GM23338 (cell line): Measurements from ENCODE around the gene TSC22D2. TPM values are rescaled to one million over a fixed set of nuclear protein-coding genes. Genes with fewer than 3 reads are reported as not detected.

ENCODE experiments used
- ATAC-seq: fragments of 200-7000 bp; cut with Tn5 transposase; 3 replicates; pipeline ENCODE4 v1.9.1; 2020
- DNase-seq: peaks from one replicate; pipeline ENCODE4 v3.0.0-alpha.2; 2015; ENCODE audit warnings: low spot score
- H2AFZ ChIP-seq: fragments of 200-600 bp; sonication (generic); 2 replicates; pipeline ENCODE4 v1.8.0; 2016; ENCODE audit warnings: antibody characterized with exemption, mild to moderate bottlenecking, moderate library complexity
- H3F3A ChIP-seq: fragments of 200-600 bp; sonication (generic); replicated peaks from 2 replicates; pipeline ENCODE4 v1.8.0; 2017; ENCODE audit warnings: antibody characterized with exemption, mixed run types, low read depth
- H3K27ac ChIP-seq: fragments of 200-600 bp; sonication (generic); 2 replicates; pipeline ENCODE4 v1.6.1; 2016; ENCODE audit warnings: low read depth
- H3K27me3 ChIP-seq: fragments of 200-600 bp; sonication (generic); 2 replicates; pipeline ENCODE4 v1.8.0; 2016; ENCODE audit warnings: mild to moderate bottlenecking, mixed run types, moderate library complexity; ENCODE audit not compliant: insufficient read depth
- H3K36me3 ChIP-seq: fragments of 200-600 bp; sonication (generic); 2 replicates; pipeline ENCODE4 v1.8.0; 2016; ENCODE audit warnings: mild to moderate bottlenecking; ENCODE audit not compliant: insufficient read depth
- H3K4me1 ChIP-seq: fragments of 200-600 bp; sonication (generic); 2 replicates; pipeline ENCODE4 v1.8.0; 2016; ENCODE audit warnings: mild to moderate bottlenecking, moderate library complexity; ENCODE audit not compliant: insufficient read depth
- H3K4me2 ChIP-seq: fragments of 200-600 bp; sonication (generic); 2 replicates; pipeline ENCODE4 v1.7.1; 2017; ENCODE audit warnings: mixed run types
- H3K4me3 ChIP-seq: fragments of 200-600 bp; sonication (generic); 2 replicates; pipeline ENCODE4 v1.6.1; 2016; ENCODE audit warnings: mixed run types
- H3K79me2 ChIP-seq: fragments of 200-600 bp; sonication (generic); replicated peaks from 2 replicates; pipeline ENCODE4 v1.8.0; 2017; ENCODE audit warnings: mild to moderate bottlenecking; ENCODE audit not compliant: insufficient read depth
- H3K9me2 ChIP-seq: fragments of 200-600 bp; sonication (generic); 2 replicates; pipeline ENCODE4 v1.8.0; 2017; ENCODE audit not compliant: insufficient read depth
- H4K20me1 ChIP-seq: fragments of 200-600 bp; sonication (generic); replicated peaks from 2 replicates; pipeline ENCODE4 v1.8.0; 2017; ENCODE audit warnings: mild to moderate bottlenecking; ENCODE audit not compliant: insufficient read depth
- H3K27ac Mint-ChIP-seq: 2 replicates; pipeline ENCODE4 v1.8.0; 2020; ENCODE audit warnings: inconsistent platforms, mild to moderate bottlenecking, moderate library complexity, mixed read lengths
- H3K27me3 Mint-ChIP-seq: 3 replicates; pipeline ENCODE4 v1.8.0; 2022; ENCODE audit warnings: low read depth, mild to moderate bottlenecking, moderate library complexity, mixed read lengths, inconsistent platforms; ENCODE audit not compliant: insufficient read depth, poor library complexity
- H3K36me3 Mint-ChIP-seq: 3 replicates; pipeline ENCODE4 v1.8.0; 2021; ENCODE audit warnings: low read depth, mild to moderate bottlenecking, inconsistent platforms, moderate library complexity, mixed read lengths
- H3K4me1 Mint-ChIP-seq: 3 replicates; pipeline ENCODE4 v1.8.0; 2020; ENCODE audit warnings: mild to moderate bottlenecking, inconsistent platforms, mixed read lengths
- H3K4me3 Mint-ChIP-seq: 3 replicates; pipeline ENCODE4 v1.8.0; 2021; ENCODE audit warnings: moderate library complexity, mild to moderate bottlenecking, inconsistent platforms, mixed read lengths
- H3K9me3 Mint-ChIP-seq: 3 replicates; pipeline ENCODE4 v1.8.0; 2020; ENCODE audit warnings: moderate library complexity, mild to moderate bottlenecking, inconsistent platforms, mixed read lengths
- CREB1 ChIP-seq: fragments of 250-450 bp; sonication (Bioruptor Pico); IDR thresholded peaks from 2 replicates; pipeline ENCODE4 v1.5.0; 2020; ENCODE audit warnings: low read depth, mild to moderate bottlenecking, moderate library complexity
- EZH2 ChIP-seq: fragments of 200-600 bp; sonication (generic); IDR thresholded peaks from one replicate; pipeline ENCODE4 v1.8.0; 2017; ENCODE audit warnings: antibody characterized with exemption, mild to moderate bottlenecking, low read depth; ENCODE audit not compliant: unreplicated experiment
- EZH2phosphoT487 ChIP-seq: fragments of 200-600 bp; sonication (generic); IDR thresholded peaks from one replicate; pipeline ENCODE4 v1.8.1; 2018; ENCODE audit warnings: antibody characterized with exemption; ENCODE audit not compliant: unreplicated experiment
- JUNB ChIP-seq: IDR thresholded peaks from one replicate; pipeline ENCODE4 v1.6.1; 2016; ENCODE audit warnings: antibody characterized with exemption; ENCODE audit not compliant: unreplicated experiment
- NANOG ChIP-seq: IDR thresholded peaks from 2 replicates; pipeline ENCODE4 v1.6.1; 2016; ENCODE audit warnings: antibody characterized with exemption, borderline replicate concordance
- POLR2AphosphoS5 ChIP-seq: IDR thresholded peaks from 2 replicates; pipeline ENCODE4 v1.6.1; 2016; ENCODE audit warnings: antibody characterized with exemption, low read depth
- STAT1 ChIP-seq: IDR thresholded peaks from one replicate; pipeline ENCODE4 v1.6.1; 2016; ENCODE audit warnings: antibody characterized with exemption; ENCODE audit not compliant: unreplicated experiment
- ZNF114 ChIP-seq: fragments of 250-450 bp; sonication (Bioruptor Pico); IDR thresholded peaks from 2 replicates; pipeline ENCODE4 v1.5.0; 2020; ENCODE audit warnings: mild to moderate bottlenecking, moderate library complexity
- ZNF331 ChIP-seq: fragments of 250-450 bp; sonication (Bioruptor Pico); IDR thresholded peaks from 2 replicates; pipeline ENCODE4 v1.5.0; 2020; ENCODE audit warnings: low read depth, mild to moderate bottlenecking, moderate library complexity
- polyA plus RNA-seq: library from polyadenylated mRNA; unstranded; fragments of >200 nt; fragmentation: Nextera tagmentation; extraction: Ambion mirVana; gene quantifications from 2 replicates; pipeline ENCODE4 v1.2.1, GENCODE V29; 2016
- total RNA-seq: library from RNA; depleted of rRNA; stranded (reverse); fragments of >200 nt; shearing (Covaris generic); gene quantifications from 2 replicates; pipeline ENCODE4 v1.2.3, GENCODE V29; 2014
- TF ChIP-seq, protein P1 (sequence below): fragments of 250-450 bp; sonication (Bioruptor Pico); IDR thresholded peaks from 2 replicates; pipeline ENCODE4 v1.5.0; 2020; ENCODE audit warnings: mild to moderate bottlenecking, moderate library complexity
- TF ChIP-seq, protein P2 (sequence below), 2 experiments: fragments of 200-600 bp in 1 of 2; sonication (generic) in 1 of 2; conservative IDR thresholded peaks; 2 replicates each; pipeline versions ENCODE4 v1.5.1 to v1.6.1; 2016 to 2017; ENCODE audit warnings: antibody characterized with exemption in 2 of 2, low read depth in 2 of 2, mild to moderate bottlenecking in 2 of 2, moderate library complexity in 1 of 2
- TF ChIP-seq, protein P3 (sequence below): IDR thresholded peaks from one replicate; pipeline ENCODE4 v1.6.1; 2018; ENCODE audit warnings: antibody characterized with exemption; ENCODE audit not compliant: unreplicated experiment
- TF ChIP-seq, protein P4 (sequence below): IDR thresholded peaks from 2 replicates; pipeline ENCODE4 v1.6.1; 2016; ENCODE audit warnings: antibody characterized with exemption

Gene TSC22D2
- total and polyA plus RNA-seq, 2 experiments from 2014 or later = 18.6 to 34.2 TPM

DNA sequence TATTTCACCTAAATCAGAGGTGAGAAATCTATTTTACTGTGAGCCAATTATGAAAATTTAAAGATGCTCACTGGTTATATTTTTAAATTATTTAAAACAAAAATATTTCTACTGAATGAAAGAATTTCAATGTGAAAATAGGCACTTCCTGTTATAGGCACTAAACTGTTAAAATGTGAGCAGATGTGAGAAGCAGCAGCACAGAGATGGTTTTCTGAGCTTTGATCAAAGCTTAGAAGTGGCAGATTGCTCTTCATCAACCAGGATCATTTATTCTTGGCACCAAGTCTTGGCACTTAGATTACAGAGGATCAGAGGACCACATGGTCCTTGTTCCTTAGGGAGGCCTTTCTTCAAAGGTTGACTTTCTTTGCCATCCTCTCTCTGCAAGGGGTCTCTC is 18.0 kb upstream of the TSC22D2 start:
- Histone ChIP-seq H3K4me2 (no peak overlapping the region), H3K4me1 (peaks cover 6% of the 10 kb centered on the region)

More for the DNA sequence above, 18.0 kb upstream of the TSC22D2 start:
- no peak overlapping the region for H3K4me3 Mint-ChIP-seq
- H3K36me3 ChIP-seq = no peaks in the 10 kb centered on the region
- no peak overlapping the region for H3K4me3 ChIP-seq
- peaks cover 1% of the 10 kb centered on the region for H3K27me3 Mint-ChIP-seq
- ATAC-seq (no peak), DNase-seq (no peak)
- H2AFZ ChIP-seq = no peak overlapping the region
- 0 out of 2 replicates have a peak, but pooled peaks cover 5% of the 10 kb centered on the region for H3K9me2 ChIP-seq
- no peaks in the 10 kb centered on the region for H3K27me3 ChIP-seq
- no peaks in the 10 kb centered on the region for H3K9me3 Mint-ChIP-seq
- no peak for TF ChIP-seq JUNB
- TF ChIP-seq ZNF114 (CRISPR knock-in tag) = no peak
- no peak for TF ChIP-seq EZH2phosphoT487
- TF ChIP-seq, protein P1, sequence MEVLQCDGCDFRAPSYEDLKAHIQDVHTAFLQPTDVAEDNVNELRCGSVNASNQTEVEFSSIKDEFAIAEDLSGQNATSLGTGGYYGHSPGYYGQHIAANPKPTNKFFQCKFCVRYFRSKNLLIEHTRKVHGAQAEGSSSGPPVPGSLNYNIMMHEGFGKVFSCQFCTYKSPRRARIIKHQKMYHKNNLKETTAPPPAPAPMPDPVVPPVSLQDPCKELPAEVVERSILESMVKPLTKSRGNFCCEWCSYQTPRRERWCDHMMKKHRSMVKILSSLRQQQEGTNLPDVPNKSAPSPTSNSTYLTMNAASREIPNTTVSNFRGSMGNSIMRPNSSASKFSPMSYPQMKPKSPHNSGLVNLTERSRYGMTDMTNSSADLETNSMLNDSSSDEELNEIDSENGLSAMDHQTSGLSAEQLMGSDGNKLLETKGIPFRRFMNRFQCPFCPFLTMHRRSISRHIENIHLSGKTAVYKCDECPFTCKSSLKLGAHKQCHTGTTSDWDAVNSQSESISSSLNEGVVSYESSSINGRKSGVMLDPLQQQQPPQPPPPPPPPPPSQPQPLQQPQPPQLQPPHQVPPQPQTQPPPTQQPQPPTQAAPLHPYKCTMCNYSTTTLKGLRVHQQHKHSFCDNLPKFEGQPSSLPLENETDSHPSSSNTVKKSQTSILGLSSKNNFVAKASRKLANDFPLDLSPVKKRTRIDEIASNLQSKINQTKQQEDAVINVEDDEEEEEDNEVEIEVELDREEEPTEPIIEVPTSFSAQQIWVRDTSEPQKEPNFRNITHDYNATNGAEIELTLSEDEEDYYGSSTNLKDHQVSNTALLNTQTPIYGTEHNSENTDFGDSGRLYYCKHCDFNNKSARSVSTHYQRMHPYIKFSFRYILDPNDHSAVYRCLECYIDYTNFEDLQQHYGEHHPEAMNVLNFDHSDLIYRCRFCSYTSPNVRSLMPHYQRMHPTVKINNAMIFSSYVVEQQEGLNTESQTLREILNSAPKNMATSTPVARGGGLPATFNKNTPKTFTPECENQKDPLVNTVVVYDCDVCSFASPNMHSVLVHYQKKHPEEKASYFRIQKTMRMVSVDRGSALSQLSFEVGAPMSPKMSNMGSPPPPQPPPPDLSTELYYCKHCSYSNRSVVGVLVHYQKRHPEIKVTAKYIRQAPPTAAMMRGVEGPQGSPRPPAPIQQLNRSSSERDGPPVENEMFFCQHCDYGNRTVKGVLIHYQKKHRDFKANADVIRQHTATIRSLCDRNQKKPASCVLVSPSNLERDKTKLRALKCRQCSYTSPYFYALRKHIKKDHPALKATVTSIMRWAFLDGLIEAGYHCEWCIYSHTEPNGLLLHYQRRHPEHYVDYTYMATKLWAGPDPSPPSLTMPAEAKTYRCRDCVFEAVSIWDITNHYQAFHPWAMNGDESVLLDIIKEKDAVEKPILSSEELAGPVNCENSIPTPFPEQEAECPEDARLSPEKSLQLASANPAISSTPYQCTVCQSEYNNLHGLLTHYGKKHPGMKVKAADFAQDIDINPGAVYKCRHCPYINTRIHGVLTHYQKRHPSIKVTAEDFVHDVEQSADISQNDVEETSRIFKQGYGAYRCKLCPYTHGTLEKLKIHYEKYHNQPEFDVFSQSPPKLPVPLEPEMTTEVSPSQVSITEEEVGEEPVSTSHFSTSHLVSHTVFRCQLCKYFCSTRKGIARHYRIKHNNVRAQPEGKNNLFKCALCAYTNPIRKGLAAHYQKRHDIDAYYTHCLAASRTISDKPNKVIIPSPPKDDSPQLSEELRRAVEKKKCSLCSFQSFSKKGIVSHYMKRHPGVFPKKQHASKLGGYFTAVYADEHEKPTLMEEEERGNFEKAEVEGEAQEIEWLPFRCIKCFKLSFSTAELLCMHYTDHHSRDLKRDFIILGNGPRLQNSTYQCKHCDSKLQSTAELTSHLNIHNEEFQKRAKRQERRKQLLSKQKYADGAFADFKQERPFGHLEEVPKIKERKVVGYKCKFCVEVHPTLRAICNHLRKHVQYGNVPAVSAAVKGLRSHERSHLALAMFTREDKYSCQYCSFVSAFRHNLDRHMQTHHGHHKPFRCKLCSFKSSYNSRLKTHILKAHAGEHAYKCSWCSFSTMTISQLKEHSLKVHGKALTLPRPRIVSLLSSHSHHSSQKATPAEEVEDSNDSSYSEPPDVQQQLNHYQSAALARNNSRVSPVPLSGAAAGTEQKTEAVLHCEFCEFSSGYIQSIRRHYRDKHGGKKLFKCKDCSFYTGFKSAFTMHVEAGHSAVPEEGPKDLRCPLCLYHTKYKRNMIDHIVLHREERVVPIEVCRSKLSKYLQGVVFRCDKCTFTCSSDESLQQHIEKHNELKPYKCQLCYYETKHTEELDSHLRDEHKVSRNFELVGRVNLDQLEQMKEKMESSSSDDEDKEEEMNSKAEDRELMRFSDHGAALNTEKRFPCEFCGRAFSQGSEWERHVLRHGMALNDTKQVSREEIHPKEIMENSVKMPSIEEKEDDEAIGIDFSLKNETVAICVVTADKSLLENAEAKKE (CRISPR knock-in tag) = no peak
- no peak for TF ChIP-seq CREB1 (CRISPR knock-in tag)
- TF ChIP-seq ZNF331 (CRISPR knock-in tag) = no peak
- TF ChIP-seq EZH2 = no peak
- no peak for TF ChIP-seq NANOG
- no peak for TF ChIP-seq POLR2AphosphoS5
- TF ChIP-seq, protein P2, sequence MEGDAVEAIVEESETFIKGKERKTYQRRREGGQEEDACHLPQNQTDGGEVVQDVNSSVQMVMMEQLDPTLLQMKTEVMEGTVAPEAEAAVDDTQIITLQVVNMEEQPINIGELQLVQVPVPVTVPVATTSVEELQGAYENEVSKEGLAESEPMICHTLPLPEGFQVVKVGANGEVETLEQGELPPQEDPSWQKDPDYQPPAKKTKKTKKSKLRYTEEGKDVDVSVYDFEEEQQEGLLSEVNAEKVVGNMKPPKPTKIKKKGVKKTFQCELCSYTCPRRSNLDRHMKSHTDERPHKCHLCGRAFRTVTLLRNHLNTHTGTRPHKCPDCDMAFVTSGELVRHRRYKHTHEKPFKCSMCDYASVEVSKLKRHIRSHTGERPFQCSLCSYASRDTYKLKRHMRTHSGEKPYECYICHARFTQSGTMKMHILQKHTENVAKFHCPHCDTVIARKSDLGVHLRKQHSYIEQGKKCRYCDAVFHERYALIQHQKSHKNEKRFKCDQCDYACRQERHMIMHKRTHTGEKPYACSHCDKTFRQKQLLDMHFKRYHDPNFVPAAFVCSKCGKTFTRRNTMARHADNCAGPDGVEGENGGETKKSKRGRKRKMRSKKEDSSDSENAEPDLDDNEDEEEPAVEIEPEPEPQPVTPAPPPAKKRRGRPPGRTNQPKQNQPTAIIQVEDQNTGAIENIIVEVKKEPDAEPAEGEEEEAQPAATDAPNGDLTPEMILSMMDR (conservative IDR thresholded peaks at IDR 0.05; ENCODE audit: low read depth in 2 of 2) = no peak
- TF ChIP-seq, protein P3, sequence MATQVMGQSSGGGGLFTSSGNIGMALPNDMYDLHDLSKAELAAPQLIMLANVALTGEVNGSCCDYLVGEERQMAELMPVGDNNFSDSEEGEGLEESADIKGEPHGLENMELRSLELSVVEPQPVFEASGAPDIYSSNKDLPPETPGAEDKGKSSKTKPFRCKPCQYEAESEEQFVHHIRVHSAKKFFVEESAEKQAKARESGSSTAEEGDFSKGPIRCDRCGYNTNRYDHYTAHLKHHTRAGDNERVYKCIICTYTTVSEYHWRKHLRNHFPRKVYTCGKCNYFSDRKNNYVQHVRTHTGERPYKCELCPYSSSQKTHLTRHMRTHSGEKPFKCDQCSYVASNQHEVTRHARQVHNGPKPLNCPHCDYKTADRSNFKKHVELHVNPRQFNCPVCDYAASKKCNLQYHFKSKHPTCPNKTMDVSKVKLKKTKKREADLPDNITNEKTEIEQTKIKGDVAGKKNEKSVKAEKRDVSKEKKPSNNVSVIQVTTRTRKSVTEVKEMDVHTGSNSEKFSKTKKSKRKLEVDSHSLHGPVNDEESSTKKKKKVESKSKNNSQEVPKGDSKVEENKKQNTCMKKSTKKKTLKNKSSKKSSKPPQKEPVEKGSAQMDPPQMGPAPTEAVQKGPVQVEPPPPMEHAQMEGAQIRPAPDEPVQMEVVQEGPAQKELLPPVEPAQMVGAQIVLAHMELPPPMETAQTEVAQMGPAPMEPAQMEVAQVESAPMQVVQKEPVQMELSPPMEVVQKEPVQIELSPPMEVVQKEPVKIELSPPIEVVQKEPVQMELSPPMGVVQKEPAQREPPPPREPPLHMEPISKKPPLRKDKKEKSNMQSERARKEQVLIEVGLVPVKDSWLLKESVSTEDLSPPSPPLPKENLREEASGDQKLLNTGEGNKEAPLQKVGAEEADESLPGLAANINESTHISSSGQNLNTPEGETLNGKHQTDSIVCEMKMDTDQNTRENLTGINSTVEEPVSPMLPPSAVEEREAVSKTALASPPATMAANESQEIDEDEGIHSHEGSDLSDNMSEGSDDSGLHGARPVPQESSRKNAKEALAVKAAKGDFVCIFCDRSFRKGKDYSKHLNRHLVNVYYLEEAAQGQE = no peak
- TF ChIP-seq STAT1 = no peak
- TF ChIP-seq, protein P4, sequence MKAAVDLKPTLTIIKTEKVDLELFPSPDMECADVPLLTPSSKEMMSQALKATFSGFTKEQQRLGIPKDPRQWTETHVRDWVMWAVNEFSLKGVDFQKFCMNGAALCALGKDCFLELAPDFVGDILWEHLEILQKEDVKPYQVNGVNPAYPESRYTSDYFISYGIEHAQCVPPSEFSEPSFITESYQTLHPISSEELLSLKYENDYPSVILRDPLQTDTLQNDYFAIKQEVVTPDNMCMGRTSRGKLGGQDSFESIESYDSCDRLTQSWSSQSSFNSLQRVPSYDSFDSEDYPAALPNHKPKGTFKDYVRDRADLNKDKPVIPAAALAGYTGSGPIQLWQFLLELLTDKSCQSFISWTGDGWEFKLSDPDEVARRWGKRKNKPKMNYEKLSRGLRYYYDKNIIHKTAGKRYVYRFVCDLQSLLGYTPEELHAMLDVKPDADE = no peak
- H4K20me1 ChIP-seq = no peaks in the 10 kb centered on the region
- H3K36me3 Mint-ChIP-seq = no peaks in the 10 kb centered on the region
- peaks cover 6% of the 10 kb centered on the region; the same call in 2 of the 3 replicates for H3K4me1 Mint-ChIP-seq
- no peaks in the 10 kb centered on the region for H3F3A ChIP-seq
- H3K27ac Mint-ChIP-seq = no peak overlapping the region
- H3K27ac ChIP-seq = no peak overlapping the region
- H3K79me2 ChIP-seq = no peaks in the 10 kb centered on the region
